Raji (cell line): Measurements from ENCODE around the gene ST6GALNAC2.

Experiments
- POLR2A ChIP-seq: IDR thresholded peaks from 2 replicates; pipeline ENCODE4 v1.6.1; 2011; ENCODE audit warnings: low read depth, low read length, control low read depth; ENCODE audit not compliant: insufficient read depth

The ST6GALNAC2 gene

DNA sequence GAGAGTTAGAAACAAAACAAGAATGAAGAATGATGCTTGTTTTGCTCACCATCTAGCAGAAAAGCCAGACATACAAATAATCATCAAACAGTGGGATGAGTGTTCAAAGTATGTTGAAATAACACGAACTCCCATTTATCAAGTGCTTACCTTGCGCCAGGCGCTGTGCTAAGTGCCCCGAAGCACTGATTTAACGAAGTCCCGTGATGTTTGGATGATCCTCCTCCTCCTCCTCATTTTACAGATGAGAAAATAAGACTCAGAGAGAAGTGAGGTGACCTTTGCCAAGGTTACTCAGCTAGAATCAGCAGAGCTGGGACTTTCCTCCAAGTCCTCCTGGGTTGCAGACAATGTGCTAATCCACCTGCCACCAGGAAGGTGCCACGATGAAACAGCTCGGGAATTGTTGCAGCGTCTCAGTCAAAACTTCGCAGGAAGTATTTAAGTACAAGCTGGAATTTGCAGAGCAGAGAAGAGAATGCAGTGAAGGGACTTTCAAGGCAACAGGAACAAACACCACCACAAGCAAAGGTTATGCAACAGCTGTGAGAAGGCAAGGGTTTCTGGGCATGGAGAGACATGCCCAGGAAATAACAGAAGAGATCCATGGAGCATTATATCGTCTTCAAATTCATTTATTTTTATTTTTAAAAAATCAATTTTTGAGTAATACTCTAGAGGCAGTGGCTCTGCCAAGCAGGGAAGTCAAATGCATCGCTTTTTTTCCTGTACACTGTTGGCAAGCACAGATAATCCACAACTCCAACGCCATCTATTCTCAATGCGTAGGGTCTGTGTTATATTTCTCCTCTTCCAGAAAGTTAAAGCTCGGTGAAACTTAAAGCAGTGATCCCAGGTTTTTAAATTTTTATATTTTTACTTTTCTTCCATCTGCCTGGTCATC is 34.7 kb downstream of the ST6GALNAC2 start:
- no peak for TF ChIP-seq POLR2A

DNA sequence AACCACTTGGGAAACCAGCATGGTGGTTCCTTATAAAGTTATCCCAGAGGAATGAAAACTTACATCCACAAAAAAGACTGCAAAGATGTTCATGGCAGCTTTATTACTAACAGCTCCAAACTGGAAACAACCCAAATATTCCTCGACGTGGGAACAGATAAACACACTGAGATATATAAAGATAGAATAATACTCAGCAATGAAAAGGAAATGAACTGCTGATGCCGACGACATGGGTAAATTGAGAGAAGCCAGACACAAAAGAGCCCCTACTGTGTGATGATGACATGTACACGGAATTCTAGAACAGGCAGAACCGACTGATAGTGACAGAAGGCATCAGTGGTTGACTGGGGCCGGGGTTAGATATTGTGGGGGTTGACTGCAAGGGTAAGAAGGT is 36.1 kb downstream of the ST6GALNAC2 start:
- TF ChIP-seq POLR2A, result no peak

DNA sequence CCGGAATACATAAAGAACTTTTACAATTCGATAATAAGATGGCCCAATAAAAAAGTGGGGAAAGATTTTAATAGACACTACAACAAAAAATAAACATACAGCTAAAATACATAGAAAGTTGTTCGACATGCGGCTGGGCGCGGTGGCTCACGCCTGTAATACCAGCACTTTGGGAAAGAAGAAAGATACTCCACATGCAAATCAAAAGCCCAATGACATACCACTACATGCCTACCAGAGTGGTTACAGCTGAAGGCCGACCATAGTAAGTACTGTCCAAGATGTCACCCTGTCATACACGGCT is 36.5 kb downstream of the ST6GALNAC2 start:
- no peak for TF ChIP-seq POLR2A

DNA sequence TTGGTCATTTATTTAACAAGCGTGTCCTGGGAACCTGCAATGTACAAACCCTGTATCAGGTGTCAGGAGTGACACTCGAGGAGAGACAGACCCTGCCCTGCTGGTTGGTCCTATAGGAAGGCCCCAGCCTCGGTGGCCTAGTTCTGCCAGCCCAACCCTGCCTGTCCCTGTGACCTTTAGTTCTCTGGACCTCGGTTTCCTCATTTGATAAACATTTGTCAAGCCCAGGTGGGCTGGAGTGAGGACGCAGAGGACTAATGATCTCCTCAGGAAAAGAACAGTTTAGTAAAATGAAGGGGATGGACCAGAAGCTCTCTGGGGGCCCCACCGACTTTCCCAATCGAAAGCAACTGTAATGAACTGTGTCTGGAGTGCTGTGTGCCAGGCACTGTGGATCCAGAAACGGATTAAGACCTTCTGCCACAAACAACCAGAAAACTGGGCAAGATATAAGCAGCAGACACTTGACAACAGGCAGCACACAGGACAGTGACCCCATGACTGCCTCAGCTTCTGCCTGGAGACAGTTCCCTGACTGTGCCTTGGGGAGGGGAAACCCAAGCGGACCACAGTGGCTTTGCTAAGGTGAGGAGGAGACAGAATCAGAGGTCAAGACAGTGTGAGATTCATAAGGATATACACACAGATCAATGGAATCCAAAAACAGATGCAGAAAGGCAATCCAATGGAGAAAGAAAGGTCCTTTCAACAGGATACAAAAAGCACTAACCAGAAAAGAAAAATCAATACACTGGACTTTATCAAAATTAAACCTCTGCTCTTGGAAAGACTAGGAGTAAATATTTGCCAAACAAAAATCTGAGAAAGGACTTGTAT is 37.1 kb downstream of the ST6GALNAC2 start:
- TF ChIP-seq POLR2A, result no peak

DNA sequence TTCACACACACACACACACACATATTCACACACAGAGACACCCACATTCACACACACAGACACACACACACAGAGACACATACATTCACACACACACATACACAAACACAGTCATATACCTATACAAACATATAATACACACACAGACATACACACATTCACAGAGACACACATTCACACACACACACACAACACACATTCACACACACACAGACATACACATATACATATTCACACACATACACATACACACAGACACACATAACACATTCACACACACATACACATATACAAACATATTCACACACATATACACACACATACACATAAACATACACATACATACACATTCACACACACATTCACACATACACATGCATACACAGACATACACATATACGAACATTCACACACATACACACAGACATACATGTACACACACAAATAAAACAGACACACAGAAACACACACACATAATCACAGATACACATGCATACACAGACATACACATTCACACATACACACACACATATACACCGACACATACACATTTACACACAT is 37.9 kb downstream of the ST6GALNAC2 start:
- TF ChIP-seq POLR2A, result no peak

DNA sequence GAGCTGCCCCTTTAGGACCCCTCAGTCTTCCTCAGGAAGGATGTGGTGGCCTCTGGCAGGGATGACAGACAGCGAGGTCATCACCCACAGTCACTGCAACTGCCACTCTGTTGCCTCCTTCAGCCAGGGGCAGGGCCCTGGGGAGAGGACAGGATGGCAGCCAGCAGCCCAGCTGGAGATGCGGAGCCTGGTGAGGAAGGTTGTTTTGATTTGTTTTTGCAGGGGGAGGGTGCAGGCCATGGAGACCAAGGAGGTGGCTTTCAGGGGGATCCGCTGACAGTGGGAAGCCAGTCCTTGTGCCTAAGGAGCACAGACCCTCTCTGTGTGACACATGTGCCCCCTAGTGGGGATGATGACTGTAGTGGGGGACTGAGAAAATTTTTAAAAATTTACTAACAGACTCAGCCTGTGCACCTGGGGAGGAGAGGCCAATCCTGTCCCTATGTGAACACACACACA is 38.4 kb downstream of the ST6GALNAC2 start:
- no peak for TF ChIP-seq POLR2A

DNA sequence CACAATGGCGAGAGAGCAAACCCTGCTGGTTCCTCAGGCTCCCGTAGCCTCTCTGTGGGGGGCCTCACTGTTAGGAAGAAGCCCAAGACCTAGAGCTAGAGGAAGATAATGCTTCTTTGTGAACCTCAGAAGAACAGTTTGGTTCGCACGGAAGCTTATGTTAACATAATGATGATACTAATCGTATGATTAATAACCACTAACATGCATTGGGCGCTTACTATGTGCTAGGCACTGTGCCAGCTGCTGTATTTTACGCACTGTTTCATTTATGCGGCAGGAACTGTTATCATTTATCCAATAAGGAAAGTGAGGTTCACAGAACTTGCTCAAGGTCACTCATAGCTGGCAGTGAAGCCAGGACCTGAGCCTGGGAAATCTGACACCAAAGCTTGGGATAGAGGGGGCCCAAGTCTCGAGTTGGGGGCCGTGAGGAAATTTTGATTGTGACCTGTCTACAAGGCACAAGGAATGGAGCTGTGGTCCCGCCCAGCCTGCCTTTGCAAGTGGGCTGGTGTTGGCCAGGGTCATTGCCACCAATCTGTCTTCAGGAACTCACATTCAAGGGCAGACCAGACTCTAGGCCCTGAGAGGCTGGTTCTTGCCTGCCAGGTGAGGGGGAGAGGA is 39.0 kb downstream of the ST6GALNAC2 start:
- TF ChIP-seq POLR2A, result no peak

DNA sequence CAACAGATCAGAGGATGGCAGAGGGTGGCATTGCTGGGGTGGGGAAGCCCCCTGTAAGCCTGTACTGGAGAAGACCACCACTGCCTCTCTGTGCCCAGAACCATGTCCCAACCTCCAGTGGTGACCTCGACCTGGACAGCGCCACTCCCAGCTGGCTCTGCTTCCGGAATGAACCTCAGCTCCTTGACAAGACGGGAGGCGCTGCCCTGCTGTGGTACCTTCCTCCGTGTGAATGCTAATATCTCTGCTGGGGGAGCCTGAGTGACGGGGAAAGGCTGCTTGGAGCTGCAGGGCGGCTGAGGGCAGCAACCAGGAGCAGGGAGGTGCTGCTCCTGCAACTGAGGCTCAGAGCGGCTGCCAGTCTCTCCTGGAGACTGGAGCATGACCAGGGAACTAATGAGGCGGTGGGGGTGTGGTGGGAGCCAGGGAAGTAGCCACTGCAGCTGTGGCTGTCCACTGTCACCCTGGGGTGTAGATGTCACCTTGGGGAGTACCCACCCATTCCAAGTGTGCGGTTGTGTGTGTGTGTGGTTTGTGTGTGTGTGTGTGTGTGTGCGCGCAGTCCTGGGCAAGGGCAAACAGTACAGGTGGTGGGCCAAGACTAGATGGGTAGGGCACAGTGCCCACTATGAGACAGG is 39.6 kb downstream of the ST6GALNAC2 start:
- TF ChIP-seq POLR2A, result no peak

DNA sequence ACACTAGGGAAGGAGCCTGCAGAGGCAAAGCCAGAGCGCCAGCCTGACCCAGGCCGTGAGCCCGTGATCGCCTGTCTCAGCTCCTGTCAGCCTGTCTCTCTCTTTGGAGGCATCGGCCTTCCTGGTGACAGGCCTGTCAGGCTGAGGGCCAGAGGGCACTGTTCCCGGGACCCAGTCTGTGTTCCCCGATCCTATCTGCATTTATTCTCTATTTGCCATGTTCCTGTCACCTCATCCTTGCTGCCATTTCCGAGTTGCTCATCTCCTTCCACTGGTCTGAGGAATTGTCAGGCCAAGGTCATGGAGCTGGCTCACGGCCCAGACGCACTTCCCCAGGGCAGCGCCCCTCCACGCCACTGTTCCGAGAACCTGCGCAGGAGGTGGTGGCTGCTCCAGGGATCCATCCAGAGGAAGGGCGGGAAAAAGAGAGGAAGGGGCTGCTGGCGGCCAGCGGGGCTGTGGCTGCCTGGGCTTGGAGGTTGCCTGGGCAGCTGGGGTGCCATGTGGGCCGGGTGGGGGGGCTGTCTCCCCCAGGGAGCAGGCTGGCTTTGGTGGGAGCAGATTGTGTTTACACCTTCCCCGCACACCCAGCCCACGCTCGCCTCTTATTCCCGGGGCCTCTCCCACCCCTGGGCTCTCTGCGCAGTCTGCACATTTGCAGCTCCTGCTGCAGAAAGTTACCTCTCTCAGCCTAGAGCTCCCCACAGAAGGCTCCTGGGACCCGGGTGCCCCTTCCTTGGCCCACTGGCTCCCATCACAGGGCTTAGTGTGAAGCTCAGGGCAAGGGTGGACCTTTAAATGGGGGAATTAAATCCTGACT is 40.9 kb downstream of the ST6GALNAC2 start:
- no peak for TF ChIP-seq POLR2A

DNA sequence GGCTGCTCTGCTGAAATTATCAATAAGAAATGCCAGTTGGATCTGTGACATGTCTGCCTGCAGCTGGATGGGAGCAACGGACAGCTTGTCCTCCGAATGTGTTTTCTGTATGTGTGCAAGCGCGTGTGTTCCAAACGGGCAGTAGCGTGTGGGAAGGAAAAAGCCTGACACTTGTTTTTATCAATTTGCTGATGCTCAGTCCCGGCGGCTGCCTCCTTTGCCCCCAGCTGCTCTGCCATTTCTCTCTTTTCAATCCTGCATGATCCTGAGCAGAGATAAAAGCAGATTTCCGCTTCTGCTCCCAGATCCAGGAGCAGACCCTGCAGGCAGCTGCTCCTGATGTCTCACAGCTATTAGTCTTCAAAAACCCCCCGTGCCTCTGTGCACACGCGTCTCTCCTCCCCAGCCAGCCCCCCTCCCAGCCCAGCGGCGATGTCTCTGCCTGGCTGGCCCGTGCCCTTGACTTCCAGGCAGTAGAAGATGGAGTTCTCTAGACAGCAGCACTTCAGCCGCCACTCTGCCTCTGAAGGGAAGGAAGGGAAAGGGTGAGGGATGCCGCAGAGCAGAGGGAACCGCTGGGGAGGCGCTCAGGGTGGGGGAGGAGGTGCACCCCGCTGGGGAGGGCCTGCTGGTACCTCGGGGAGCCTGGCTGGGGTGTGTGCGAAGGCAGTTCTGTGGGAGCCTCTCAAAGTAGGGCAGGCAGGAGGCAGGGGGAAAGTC is 41.7 kb downstream of the ST6GALNAC2 start:
- no peak for TF ChIP-seq POLR2A

DNA sequence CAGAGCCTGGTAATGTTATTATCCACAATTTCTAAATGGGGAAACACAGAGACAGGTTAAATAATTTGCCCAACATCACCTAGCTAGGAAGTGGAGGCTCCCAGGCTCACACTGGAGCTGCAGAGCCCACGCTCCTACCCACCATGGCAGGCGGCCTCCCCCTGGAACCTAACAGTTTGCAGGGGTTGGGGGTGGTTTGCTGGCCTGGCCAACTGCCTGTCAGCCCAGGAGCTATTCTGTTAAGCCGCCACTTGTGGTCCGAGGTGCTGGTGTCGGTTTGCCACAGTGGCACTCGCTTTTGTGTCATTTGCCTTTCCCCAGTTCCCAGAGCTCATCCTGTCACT is 42.2 kb downstream of the ST6GALNAC2 start:
- TF ChIP-seq POLR2A, result no peak

DNA sequence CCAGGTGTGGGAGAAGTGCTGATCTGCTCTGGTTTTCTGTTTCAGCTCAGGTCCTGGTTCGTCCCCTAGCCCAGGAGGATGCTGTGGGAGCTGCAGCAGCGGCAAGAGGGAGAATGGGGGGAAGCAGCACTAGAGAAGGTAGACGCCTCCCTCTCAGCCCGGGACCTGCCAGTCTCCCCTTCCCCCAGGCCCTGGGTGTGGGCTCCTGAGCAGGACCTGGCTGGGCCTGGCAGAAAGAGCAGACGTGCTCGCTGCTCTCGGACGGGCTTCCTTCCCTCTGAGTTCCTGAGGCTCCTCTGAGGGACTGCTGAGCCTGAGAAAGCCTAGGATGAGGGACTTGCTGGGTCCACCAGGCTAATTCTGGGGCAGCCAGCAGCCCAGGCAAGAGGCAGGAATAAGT is 42.7 kb downstream of the ST6GALNAC2 start:
- TF ChIP-seq POLR2A, result no peak

DNA sequence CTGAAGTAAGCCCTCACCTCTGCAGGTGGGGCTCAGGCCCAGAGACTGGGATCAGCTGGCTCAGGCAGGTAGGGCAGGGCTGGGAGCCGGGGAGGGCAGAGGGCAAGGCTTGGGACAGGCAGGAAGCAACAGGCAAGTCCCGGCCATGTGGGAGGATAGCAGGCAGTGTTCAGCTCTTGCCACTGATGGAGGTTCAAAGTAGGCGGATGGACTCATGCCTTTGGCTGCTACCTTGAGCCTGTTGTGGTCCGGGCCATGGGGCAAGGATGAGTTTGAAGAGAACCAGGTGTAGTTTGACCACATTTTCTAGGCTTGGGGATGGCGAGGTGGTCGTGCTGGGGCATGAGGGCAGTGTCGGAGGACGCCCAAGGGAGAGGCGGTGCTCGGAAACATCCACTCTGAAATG is 43.1 kb downstream of the ST6GALNAC2 start:
- no peak for TF ChIP-seq POLR2A
